HCT116 (cell line): ENCODE results near the gene ADAM20. TPM values are rescaled to one million over a fixed set of nuclear protein-coding genes. Genes with fewer than 3 reads are reported as not detected.

Experiments used
- ATAC-seq: fragments of 200-7000 bp; cut with Tn5 transposase; 2 replicates; pipeline ENCODE4 v1.9.1; 2020; ENCODE audit warnings: mild to moderate bottlenecking, moderate library complexity
- BruUV-seq: library from RNA; stranded (reverse); fragments of 400-500 nt; replicated peaks from 2 replicates; lab custom pipeline; 2021; lab: Mats Ljungman, UMichigan
- CTCF ChIA-PET: fragments of 300-600 bp; sonication (Branson Sonifier 250); formaldehyde crosslinking; loops from one replicate; lab custom pipeline; 2021; ENCODE audit warnings: antibody characterized with exemption; lab: Charles Lee
- POLR2A ChIA-PET: fragments of 300-600, 350-600 bp; sonication (Branson Sonifier 250); formaldehyde crosslinking; loops from one replicate; lab custom pipeline; 2021; ENCODE audit warnings: antibody characterized with exemption; lab: Charles Lee
- RAD21 ChIA-PET, 2 experiments: fragments of 300-600 bp; sonication (Branson Sonifier 250); formaldehyde crosslinking; loops; one replicate each; lab custom pipeline; 2023; ENCODE audit warnings: low total read pairs in 2 of 2; ENCODE audit not compliant: uncharacterized antibody in 2 of 2, unreplicated experiment in 2 of 2, low non-redundant PET in 1 of 2; lab: Charles Lee
- DNase-seq: peaks from one replicate; pipeline ENCODE4 v3.0.0-alpha.2; 2010; ENCODE audit warnings: low read depth, low spot score
- H2AFZ ChIP-seq: fragments of 200-600 bp; shearing (Covaris generic), sonication (generic); 2 replicates; pipeline ENCODE4 v1.6.1; 2017; ENCODE audit warnings: low read depth, mixed run types, mixed read lengths, antibody characterized with exemption, low read length; ENCODE audit not compliant: poor library complexity, severe bottlenecking
- H3K27ac ChIP-seq: 2 replicates; pipeline ENCODE4 v1.5.1; 2012; ENCODE audit warnings: low read depth, low read length
- H3K27me3 ChIP-seq: fragments of 200-600 bp; sonication (generic); 2 replicates; pipeline ENCODE4 v1.6.1; 2016; ENCODE audit warnings: mixed run types, low read length, mixed read lengths; ENCODE audit not compliant: insufficient read depth
- H3K36me3 ChIP-seq, 2 experiments: fragments of 200-500 bp in 1 of 2; fragments of 200-600 bp in 1 of 2; sonication (Bioruptor generic) in 1 of 2; sonication (generic) in 1 of 2; 2 replicates each; pipeline versions ENCODE4 v1.5.1 to v1.6.1; 2014 to 2016; ENCODE audit warnings: low read length in 2 of 2, inconsistent platforms in 1 of 2, mixed read lengths in 1 of 2, mixed run types in 1 of 2; ENCODE audit not compliant: insufficient read depth in 2 of 2, control insufficient read depth in 1 of 2
- H3K4me1 ChIP-seq, 2 experiments: fragments of 200-600 bp in 1 of 2; sonication (generic) in 1 of 2; 2 replicates each; pipeline versions ENCODE4 v1.5.1 to v1.6.1; 2012 to 2017; ENCODE audit warnings: low read length in 2 of 2, inconsistent platforms in 1 of 2, mild to moderate bottlenecking in 1 of 2, mixed read lengths in 1 of 2, mixed run types in 1 of 2, moderate library complexity in 1 of 2; ENCODE audit not compliant: insufficient read depth in 2 of 2, control insufficient read depth in 1 of 2
- H3K4me2 ChIP-seq: fragments of 200-600 bp; sonication (generic); 2 replicates; pipeline ENCODE4 v1.6.1; 2017; ENCODE audit warnings: mixed run types, low read length, mixed read lengths
- H3K4me3 ChIP-seq, 2 experiments: fragments of 200-600 bp in 1 of 2; sonication (generic) in 1 of 2; replicated peaks in 1 of 2; 2 replicates each; pipeline ENCODE4 v1.5.1; 2011 to 2016; ENCODE audit warnings: low read length in 2 of 2, control low read depth in 1 of 2, low read depth in 1 of 2, mild to moderate bottlenecking in 1 of 2, mixed read lengths in 1 of 2, mixed run types in 1 of 2
- H3K79me2 ChIP-seq: fragments of 200-600 bp; sonication (generic); 2 replicates; pipeline ENCODE4 v1.6.1; 2017; ENCODE audit warnings: mild to moderate bottlenecking, mixed run types, low read length, moderate library complexity, mixed read lengths; ENCODE audit not compliant: insufficient read depth
- H3K9ac ChIP-seq: fragments of 200-600 bp; sonication (generic); 2 replicates; pipeline ENCODE4 v1.6.1; 2016; ENCODE audit warnings: low read length, mixed read lengths
- H3K9me2 ChIP-seq: fragments of 200-600 bp; sonication (generic), shearing (Covaris generic); 2 replicates; pipeline ENCODE4 v1.6.1; 2017; ENCODE audit warnings: mixed run types, mild to moderate bottlenecking, moderate library complexity; ENCODE audit not compliant: insufficient read depth
- H3K9me3 ChIP-seq, 2 experiments: fragments of 200-500 bp in 1 of 2; fragments of 200-600 bp in 1 of 2; sonication (Bioruptor generic) in 1 of 2; sonication (generic) in 1 of 2; 2 replicates each; pipeline ENCODE4 v1.6.1; 2014 to 2017; ENCODE audit warnings: low read length in 2 of 2, mixed read lengths in 2 of 2, inconsistent platforms in 1 of 2, low read depth in 1 of 2, mild to moderate bottlenecking in 1 of 2, mixed run types in 1 of 2, moderate library complexity in 1 of 2; ENCODE audit not compliant: control insufficient read depth in 1 of 2, insufficient read depth in 1 of 2
- H4K20me1 ChIP-seq: fragments of 200-600 bp; sonication (generic), shearing (Covaris generic); 2 replicates; pipeline ENCODE4 v1.6.1; 2017; ENCODE audit warnings: mixed run types, mild to moderate bottlenecking, moderate library complexity; ENCODE audit not compliant: insufficient read depth
- ATF3 ChIP-seq: IDR thresholded peaks from 2 replicates; pipeline ENCODE4 v1.6.1; 2012
- CBX3 ChIP-seq: IDR thresholded peaks from 2 replicates; pipeline ENCODE4 v1.6.1; 2012; ENCODE audit warnings: low read depth
- CEBPB ChIP-seq: IDR thresholded peaks from 2 replicates; pipeline ENCODE4 v1.6.1; 2012; ENCODE audit warnings: low read depth
- EGR1 ChIP-seq: IDR thresholded peaks from 2 replicates; pipeline ENCODE4 v1.6.1; 2012; ENCODE audit warnings: low read depth
- ELF1 ChIP-seq: IDR thresholded peaks from 2 replicates; pipeline ENCODE4 v1.6.1; 2012; ENCODE audit warnings: low read depth, borderline replicate concordance
- EZH2 ChIP-seq: fragments of 200-600 bp; sonication (generic); IDR thresholded peaks from 2 replicates; pipeline ENCODE4 v1.6.1; 2017; ENCODE audit warnings: antibody characterized with exemption, mixed run types
- EZH2phosphoT487 ChIP-seq: fragments of 200-600 bp; IDR thresholded peaks from 2 replicates; pipeline ENCODE4 v1.6.1; 2018; ENCODE audit warnings: antibody characterized with exemption, borderline replicate concordance
- FOSL1 ChIP-seq: IDR thresholded peaks from 2 replicates; pipeline ENCODE4 v1.6.1; 2012; ENCODE audit warnings: low read depth
- POLR2A ChIP-seq: IDR thresholded peaks from 2 replicates; pipeline ENCODE4 v1.7.0; 2011; ENCODE audit warnings: borderline replicate concordance; ENCODE audit not compliant: insufficient read depth, insufficient read length; ENCODE audit errors: extremely low read depth
- POLR2AphosphoS5 ChIP-seq: IDR thresholded peaks from 2 replicates; pipeline ENCODE4 v1.6.1; 2011; ENCODE audit warnings: mild to moderate bottlenecking, low read depth, low read length, moderate library complexity
- RAD21 ChIP-seq: IDR thresholded peaks from 2 replicates; pipeline ENCODE4 v1.6.1; 2012; ENCODE audit warnings: low read depth, mild to moderate bottlenecking
- REST ChIP-seq: IDR thresholded peaks from 2 replicates; pipeline ENCODE4 v1.6.1; 2012; ENCODE audit warnings: low read depth
- SP1 ChIP-seq: IDR thresholded peaks from 2 replicates; pipeline ENCODE4 v1.6.1; 2012; ENCODE audit warnings: low read depth
- TCF7L2 ChIP-seq: IDR thresholded peaks from 2 replicates; pipeline ENCODE4 v1.7.0; 2011; ENCODE audit warnings: borderline replicate concordance, inconsistent platforms; ENCODE audit not compliant: insufficient read depth, insufficient read length; ENCODE audit errors: extremely low read depth
- YY1 ChIP-seq: IDR thresholded peaks from 2 replicates; pipeline ENCODE4 v1.6.1; 2011; ENCODE audit warnings: low read length, low read depth, moderate library complexity, mild to moderate bottlenecking; ENCODE audit not compliant: insufficient replicate concordance; ENCODE audit errors: extremely low read depth
- ZFX ChIP-seq: fragments of 450-650 bp; IDR thresholded peaks from 2 replicates; pipeline ENCODE4 v1.6.1; 2017
- ZNF274 ChIP-seq: fragments of 200-500 bp; sonication (Bioruptor generic); IDR thresholded peaks from 2 replicates; pipeline ENCODE4 v1.6.1; 2014; ENCODE audit warnings: mild to moderate bottlenecking, low read depth, low read length, inconsistent platforms
- intact Hi-C: fragments of 100-400 bp; cut with micrococcal nuclease; formaldehyde crosslinking; loops from 2 replicates; pipeline ENCODE4 v1.10.0; 2022
- total RNA-seq: library from RNA; stranded (reverse); gene quantifications from one replicate; pipeline ENCODE4 v1.2.1, GENCODE V29; 2021; ENCODE audit not compliant: unreplicated experiment
- TF ChIP-seq, protein P1 (sequence below): IDR thresholded peaks from 2 replicates; pipeline ENCODE4 v1.6.1; 2012
- TF ChIP-seq, protein P2 (sequence below): IDR thresholded peaks from 2 replicates; pipeline ENCODE4 v1.6.1; 2011; ENCODE audit warnings: mild to moderate bottlenecking, low read length, moderate library complexity; ENCODE audit not compliant: insufficient replicate concordance; ENCODE audit errors: extremely low read depth
- TF ChIP-seq, protein P3 (sequence below), 3 experiments: fragments of 200-600 bp in 1 of 3; sonication (generic) in 1 of 3; IDR thresholded peaks in 2 of 3; conservative IDR thresholded peaks in 1 of 3; 2 replicates each; pipeline ENCODE4 v1.5.1; 2012 to 2017; ENCODE audit warnings: low read depth in 2 of 3, low read length in 2 of 3, antibody characterized with exemption in 1 of 3, borderline replicate concordance in 1 of 3, control low read depth in 1 of 3, mild to moderate bottlenecking in 1 of 3, mixed read lengths in 1 of 3, mixed run types in 1 of 3, moderate library complexity in 1 of 3; ENCODE audit not compliant: insufficient read depth in 1 of 3

ADAM20 gene
- total RNA-seq, 1 experiment from 2014 or later: 0.57 TPM

DNA sequence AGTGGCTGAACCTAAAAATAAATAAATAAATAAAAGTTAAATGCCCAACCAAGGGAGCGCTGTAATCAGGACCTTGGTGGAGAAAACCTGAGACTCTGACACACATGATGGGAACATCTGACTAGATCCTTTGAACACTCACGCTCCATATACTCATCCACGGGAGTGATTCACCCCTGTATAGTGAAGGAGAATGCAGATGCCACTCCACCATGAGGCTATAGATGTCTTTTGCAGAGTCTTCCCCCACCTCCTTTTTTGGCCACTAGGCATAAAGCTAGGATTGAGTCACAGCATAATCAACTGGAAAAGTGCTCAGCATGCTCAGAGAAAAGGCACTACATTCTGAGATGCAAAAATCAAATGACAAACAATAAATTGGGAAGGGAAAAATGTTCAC, 19.0 kb downstream of the ADAM20 start:
- H3K36me3 ChIP-seq: no peaks in the 10 kb centered on the region
- H3K27me3 ChIP-seq: no peaks in the 10 kb centered on the region
- no peak for DNase-seq
- ChIA-PET POLR2A (no interaction called here), RAD21 (no interaction called here), CTCF (no interaction called here)
- no peak overlapping the region for H3K4me2 ChIP-seq
- no peak overlapping the region for H3K27ac ChIP-seq
- no peaks in the 10 kb centered on the region for H3K79me2 ChIP-seq
- no peaks in the 10 kb centered on the region for H3K4me1 ChIP-seq
- no peak overlapping the region for H3K4me3 ChIP-seq
- H4K20me1 ChIP-seq: no peaks in the 10 kb centered on the region
- no peak for ATAC-seq
- H3K9ac ChIP-seq: no peak overlapping the region
- peaks cover under 1 to 5% of the 10 kb centered on the region in 2 experiments; a peak in 1 of 4 replicates for H3K9me3 ChIP-seq
- no TSS peak for BruUV-seq
- H2AFZ ChIP-seq: no peak overlapping the region
- TF ChIP-seq EZH2phosphoT487: no peak
- no peak for TF ChIP-seq YY1
- TF ChIP-seq, protein P1, sequence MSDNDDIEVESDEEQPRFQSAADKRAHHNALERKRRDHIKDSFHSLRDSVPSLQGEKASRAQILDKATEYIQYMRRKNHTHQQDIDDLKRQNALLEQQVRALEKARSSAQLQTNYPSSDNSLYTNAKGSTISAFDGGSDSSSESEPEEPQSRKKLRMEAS: no peak
- no peak for TF ChIP-seq REST
- TF ChIP-seq EGR1: no peak
- TF ChIP-seq, protein P2, sequence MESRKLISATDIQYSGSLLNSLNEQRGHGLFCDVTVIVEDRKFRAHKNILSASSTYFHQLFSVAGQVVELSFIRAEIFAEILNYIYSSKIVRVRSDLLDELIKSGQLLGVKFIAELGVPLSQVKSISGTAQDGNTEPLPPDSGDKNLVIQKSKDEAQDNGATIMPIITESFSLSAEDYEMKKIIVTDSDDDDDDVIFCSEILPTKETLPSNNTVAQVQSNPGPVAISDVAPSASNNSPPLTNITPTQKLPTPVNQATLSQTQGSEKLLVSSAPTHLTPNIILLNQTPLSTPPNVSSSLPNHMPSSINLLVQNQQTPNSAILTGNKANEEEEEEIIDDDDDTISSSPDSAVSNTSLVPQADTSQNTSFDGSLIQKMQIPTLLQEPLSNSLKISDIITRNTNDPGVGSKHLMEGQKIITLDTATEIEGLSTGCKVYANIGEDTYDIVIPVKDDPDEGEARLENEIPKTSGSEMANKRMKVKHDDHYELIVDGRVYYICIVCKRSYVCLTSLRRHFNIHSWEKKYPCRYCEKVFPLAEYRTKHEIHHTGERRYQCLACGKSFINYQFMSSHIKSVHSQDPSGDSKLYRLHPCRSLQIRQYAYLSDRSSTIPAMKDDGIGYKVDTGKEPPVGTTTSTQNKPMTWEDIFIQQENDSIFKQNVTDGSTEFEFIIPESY: no peak
- no peak for TF ChIP-seq POLR2A
- no peak for TF ChIP-seq CBX3
- TF ChIP-seq, protein P3, sequence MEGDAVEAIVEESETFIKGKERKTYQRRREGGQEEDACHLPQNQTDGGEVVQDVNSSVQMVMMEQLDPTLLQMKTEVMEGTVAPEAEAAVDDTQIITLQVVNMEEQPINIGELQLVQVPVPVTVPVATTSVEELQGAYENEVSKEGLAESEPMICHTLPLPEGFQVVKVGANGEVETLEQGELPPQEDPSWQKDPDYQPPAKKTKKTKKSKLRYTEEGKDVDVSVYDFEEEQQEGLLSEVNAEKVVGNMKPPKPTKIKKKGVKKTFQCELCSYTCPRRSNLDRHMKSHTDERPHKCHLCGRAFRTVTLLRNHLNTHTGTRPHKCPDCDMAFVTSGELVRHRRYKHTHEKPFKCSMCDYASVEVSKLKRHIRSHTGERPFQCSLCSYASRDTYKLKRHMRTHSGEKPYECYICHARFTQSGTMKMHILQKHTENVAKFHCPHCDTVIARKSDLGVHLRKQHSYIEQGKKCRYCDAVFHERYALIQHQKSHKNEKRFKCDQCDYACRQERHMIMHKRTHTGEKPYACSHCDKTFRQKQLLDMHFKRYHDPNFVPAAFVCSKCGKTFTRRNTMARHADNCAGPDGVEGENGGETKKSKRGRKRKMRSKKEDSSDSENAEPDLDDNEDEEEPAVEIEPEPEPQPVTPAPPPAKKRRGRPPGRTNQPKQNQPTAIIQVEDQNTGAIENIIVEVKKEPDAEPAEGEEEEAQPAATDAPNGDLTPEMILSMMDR (IDR thresholded peaks at IDR 0.05 in 2 of 3, conservative IDR thresholded peaks at IDR 0.05 in 1 of 3; ENCODE audit: borderline replicate concordance in 1 of 3, insufficient read depth in 1 of 3, low read depth in 2 of 3, low read length in 2 of 3): no peak
- no peak for TF ChIP-seq ATF3
- no peak for TF ChIP-seq TCF7L2
- TF ChIP-seq EZH2: no peak
- TF ChIP-seq ZNF274: no peak
- TF ChIP-seq CEBPB: no peak
- TF ChIP-seq RAD21: no peak
- TF ChIP-seq ZFX: no peak
- no peak for TF ChIP-seq FOSL1
- TF ChIP-seq SP1: no peak
- no peak for TF ChIP-seq ELF1
- TF ChIP-seq POLR2AphosphoS5: no peak
- intact Hi-C loops: no loop called here
- no peaks in the 10 kb centered on the region for H3K9me2 ChIP-seq
